Measurements from ENCODE around the gene CYP4V2. TPM values are rescaled to one million over a fixed set of nuclear protein-coding genes. Genes with fewer than 3 reads are reported as not detected.
A peak's percentile ranks its signal among the peaks of the same experiment; 100 is the strongest.

The CYP4V2 gene
- total RNA-seq, 1 donor from 2014 or later, result 7.2 TPM

GRCh38 chr4:186189656-186190055, 1.7 kb upstream of the CYP4V2 start:
- no peak for DNase-seq

GRCh38 chr4:186190581-186191199, 677 bp upstream of the CYP4V2 start:
- DNase-seq, result peak; percentile 61

- DNase-seq, result peak; percentile 61
Observed at GRCh38 chr4:186192066-186192612, 772 bp downstream of the CYP4V2 start.

GRCh38 chr4:186193851-186194250, 2.5 kb downstream of the CYP4V2 start:
- no peak for DNase-seq

GRCh38 chr4:186196063-186196462, 4.7 kb downstream of the CYP4V2 start:
- DNase-seq, result no peak

- no peak for DNase-seq
Observed at GRCh38 chr4:186200516-186200915, 9.1 kb downstream of the CYP4V2 start.

- no peak for DNase-seq
Observed at GRCh38 chr4:186201010-186201409, 9.6 kb downstream of the CYP4V2 start.

GRCh38 chr4:186201535-186202230, 10.3 kb downstream of the CYP4V2 start:
- no peak for DNase-seq

GRCh38 chr4:186202490-186203140, 11.2 kb downstream of the CYP4V2 start:
- DNase-seq, result no peak

- no peak for DNase-seq
Observed at GRCh38 chr4:186203406-186203805, 12.0 kb downstream of the CYP4V2 start.

- no peak for DNase-seq
Observed at GRCh38 chr4:186204103-186204559, 12.8 kb downstream of the CYP4V2 start.

- DNase-seq, result no peak
Observed at GRCh38 chr4:186204686-186205085, 13.3 kb downstream of the CYP4V2 start.

- DNase-seq, result no peak
Observed at GRCh38 chr4:186205156-186205555, 13.8 kb downstream of the CYP4V2 start.

GRCh38 chr4:186216465-186217024, 25.2 kb downstream of the CYP4V2 start:
- no peak for DNase-seq

- no peak for DNase-seq
Observed at GRCh38 chr4:186217733-186218293, 26.4 kb downstream of the CYP4V2 start.

GRCh38 chr4:186221624-186222023, 30.3 kb downstream of the CYP4V2 start:
- no peak for DNase-seq

GRCh38 chr4:186225848-186226247, 34.5 kb downstream of the CYP4V2 start:
- DNase-seq, result no peak

- no peak for DNase-seq
Observed at GRCh38 chr4:186226521-186227189, 35.3 kb downstream of the CYP4V2 start.

- no peak for DNase-seq
Observed at GRCh38 chr4:186227221-186227620, 35.9 kb downstream of the CYP4V2 start, which contains the start of gene KLKB1. TSS of gene KLKB1 (plus strand) at chr4:186227507. CDS start at chr4:186228196, 689 bp downstream.

- DNase-seq, result no peak
Observed at GRCh38 chr4:186227744-186228513, 36.6 kb downstream of the CYP4V2 start.

- no peak for DNase-seq
Observed at GRCh38 chr4:186228514-186228894, 37.1 kb downstream of the CYP4V2 start.

All from occipital lobe (tissue), 2 donors.